Measurements from ENCODE around the gene SPATA7.

DNA sequence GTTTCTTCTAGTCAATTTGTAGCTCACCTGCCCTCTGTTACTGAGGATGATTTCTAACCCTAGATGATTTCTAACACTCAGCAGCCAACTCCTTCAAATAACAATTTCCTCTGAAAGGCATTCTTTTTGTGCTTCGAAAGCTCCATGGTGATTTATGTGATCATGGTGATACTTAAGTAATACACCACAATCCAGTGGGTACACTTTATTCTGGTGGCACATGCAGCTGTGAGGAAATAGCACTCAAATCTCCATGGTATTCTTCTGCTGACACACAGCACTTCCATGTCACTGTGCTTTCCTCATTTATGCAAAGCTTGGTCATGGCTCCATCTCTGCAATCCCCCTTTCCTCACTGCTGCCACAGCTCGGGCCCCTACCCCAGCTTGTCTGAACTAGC lies 95.6 kb downstream of the SPATA7 start:
- TF ChIP-seq, protein P1, sequence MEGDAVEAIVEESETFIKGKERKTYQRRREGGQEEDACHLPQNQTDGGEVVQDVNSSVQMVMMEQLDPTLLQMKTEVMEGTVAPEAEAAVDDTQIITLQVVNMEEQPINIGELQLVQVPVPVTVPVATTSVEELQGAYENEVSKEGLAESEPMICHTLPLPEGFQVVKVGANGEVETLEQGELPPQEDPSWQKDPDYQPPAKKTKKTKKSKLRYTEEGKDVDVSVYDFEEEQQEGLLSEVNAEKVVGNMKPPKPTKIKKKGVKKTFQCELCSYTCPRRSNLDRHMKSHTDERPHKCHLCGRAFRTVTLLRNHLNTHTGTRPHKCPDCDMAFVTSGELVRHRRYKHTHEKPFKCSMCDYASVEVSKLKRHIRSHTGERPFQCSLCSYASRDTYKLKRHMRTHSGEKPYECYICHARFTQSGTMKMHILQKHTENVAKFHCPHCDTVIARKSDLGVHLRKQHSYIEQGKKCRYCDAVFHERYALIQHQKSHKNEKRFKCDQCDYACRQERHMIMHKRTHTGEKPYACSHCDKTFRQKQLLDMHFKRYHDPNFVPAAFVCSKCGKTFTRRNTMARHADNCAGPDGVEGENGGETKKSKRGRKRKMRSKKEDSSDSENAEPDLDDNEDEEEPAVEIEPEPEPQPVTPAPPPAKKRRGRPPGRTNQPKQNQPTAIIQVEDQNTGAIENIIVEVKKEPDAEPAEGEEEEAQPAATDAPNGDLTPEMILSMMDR (IDR thresholded peaks at IDR 0.05; ENCODE audit: insufficient read depth, low read depth, low read length): no peak
- TF ChIP-seq EZH2 (IDR thresholded peaks at IDR 0.05; ENCODE audit: insufficient read depth, low read length): no peak

Data from astrocyte (in vitro differentiated cells and primary cell).